ENCODE data around the gene PKP3.
A peak's percentile ranks its signal among the peaks of the same experiment; 100 is the strongest.
"Not testable (repeated sequence)": the region's sequence is repeated elsewhere in the genome, so short reads cannot be mapped to it uniquely, and the experiment has no call there.

The PKP3 gene

GRCh38 chr11:394034-394857, at the start of gene PKP3:
TSS of gene PKP3 (plus strand) at chr11:394209. CDS start at chr11:394293, 84 bp downstream.
- TF ChIP-seq CTCF (IDR thresholded peaks at IDR 0.05; ENCODE audit: insufficient read depth, low read depth, low read length, missing control alignments): no peak
- peak; percentile 99 for DNase-seq (ENCODE audit: low read depth)
- peak within 1 kb of the TSS; percentile 84 for H3K4me3 ChIP-seq (ENCODE audit: low read length)

GRCh38 chr11:344836-345578, 49.0 kb upstream of the PKP3 start:
- H3K4me3 ChIP-seq (ENCODE audit: low read length): no peak overlapping the region
- TF ChIP-seq CTCF (IDR thresholded peaks at IDR 0.05; ENCODE audit: insufficient read depth, low read depth, low read length, missing control alignments): no peak
- no peak for DNase-seq (ENCODE audit: low read depth)

DNA sequence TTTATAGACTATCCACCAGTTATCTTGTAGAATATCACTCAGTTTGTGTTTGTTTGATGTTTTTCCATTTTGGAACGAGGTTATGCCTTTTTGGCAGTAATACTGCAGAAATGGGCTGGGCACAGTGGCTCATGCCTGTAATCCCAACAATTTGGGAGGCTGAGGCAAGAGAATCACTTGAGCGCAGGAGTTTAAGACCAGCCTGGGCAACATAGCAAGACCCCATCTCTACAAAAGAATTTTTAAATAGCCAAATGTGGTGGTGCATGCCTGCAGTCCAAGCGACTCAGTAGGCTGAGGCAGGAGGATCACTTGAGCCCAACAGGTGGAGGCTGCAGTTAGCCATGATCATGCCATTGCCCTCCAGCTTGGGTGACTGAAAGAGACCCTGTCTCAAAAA, 47.5 kb upstream of the PKP3 start:
- no peak for TF ChIP-seq CTCF (IDR thresholded peaks at IDR 0.05; ENCODE audit: insufficient read depth, low read depth, low read length, missing control alignments)
- H3K4me3 ChIP-seq (ENCODE audit: low read length): no peak overlapping the region
- no peak for DNase-seq (ENCODE audit: low read depth)

- not testable (repeated sequence) for H3K4me3 ChIP-seq (ENCODE audit: low read length); DNase-seq (ENCODE audit: low read depth)
Measured at GRCh38 chr11:349270-349954, 44.6 kb upstream of the PKP3 start.

- DNase-seq (ENCODE audit: low read depth): not testable (repeated sequence)
Measured at GRCh38 chr11:350033-350722, 43.8 kb upstream of the PKP3 start.

GRCh38 chr11:350723-351255, 43.2 kb upstream of the PKP3 start:
- no peak for TF ChIP-seq CTCF (IDR thresholded peaks at IDR 0.05; ENCODE audit: insufficient read depth, low read depth, low read length, missing control alignments)
- H3K4me3 ChIP-seq (ENCODE audit: low read length): no peak overlapping the region
- peak; percentile 82 for DNase-seq (ENCODE audit: low read depth)

More at GRCh38 chr11:350033-350722, 43.8 kb upstream of the PKP3 start:
- not testable (repeated sequence) for H3K4me3 ChIP-seq (ENCODE audit: low read length)

GRCh38 chr11:351411-351810, 42.6 kb upstream of the PKP3 start:
- TF ChIP-seq CTCF (IDR thresholded peaks at IDR 0.05; ENCODE audit: insufficient read depth, low read depth, low read length, missing control alignments): no peak
- no peak for DNase-seq (ENCODE audit: low read depth)
- no peak overlapping the region for H3K4me3 ChIP-seq (ENCODE audit: low read length)

All from epithelial cell of esophagus (primary cell).